ENCODE results near the gene RPS6KA1. TPM values are rescaled to one million over a fixed set of nuclear protein-coding genes. Genes with fewer than 3 reads are reported as not detected.
"Not testable (repeated sequence)": the region's sequence is repeated elsewhere in the genome, so short reads cannot be mapped to it uniquely, and the experiment has no call there.

The RPS6KA1 gene
- total RNA-seq, 1 donor from 2014 or later: 61.3 TPM

- DNase-seq (ENCODE audit: low read depth) (no peak), FAIRE-seq (no peak)
- TF ChIP-seq CTCF (IDR thresholded peaks at IDR 0.05; ENCODE audit: insufficient read depth, low read length, severe bottlenecking): no peak
- H3K4me3 ChIP-seq (ENCODE audit: low read depth, low read length): no peak overlapping the region
- H3K36me3 ChIP-seq (ENCODE audit: control insufficient read depth, insufficient read depth, low read length): no peaks in the 10 kb centered on the region
- H3K27me3 ChIP-seq (ENCODE audit: control insufficient read depth, insufficient read depth, low read length): no peaks in the 10 kb centered on the region
Measured at GRCh38 chr1:26593385-26593784, 63.8 kb downstream of the RPS6KA1 start.

GRCh38 chr1:26594593-26594992, 65.0 kb downstream of the RPS6KA1 start:
- DNase-seq (ENCODE audit: low read depth); H3K4me3 ChIP-seq (ENCODE audit: low read depth, low read length); FAIRE-seq; H3K36me3 ChIP-seq (ENCODE audit: control insufficient read depth, insufficient read depth, low read length); H3K27me3 ChIP-seq (ENCODE audit: control insufficient read depth, insufficient read depth, low read length): not testable (repeated sequence)

GRCh38 chr1:26597629-26598039, 68.1 kb downstream of the RPS6KA1 start:
- peak; percentile 54 for TF ChIP-seq CTCF (IDR thresholded peaks at IDR 0.05; ENCODE audit: insufficient read depth, low read length, severe bottlenecking)
- FAIRE-seq: no peak
- peak; percentile 68 for DNase-seq (ENCODE audit: low read depth)
- H3K4me3 ChIP-seq (ENCODE audit: low read depth, low read length): no peak overlapping the region
- H3K36me3 ChIP-seq (ENCODE audit: control insufficient read depth, insufficient read depth, low read length): no peaks in the 10 kb centered on the region
- no peaks in the 10 kb centered on the region for H3K27me3 ChIP-seq (ENCODE audit: control insufficient read depth, insufficient read depth, low read length)

- DNase-seq (ENCODE audit: low read depth) (no peak), FAIRE-seq (peak; percentile 28)
- Histone ChIP-seq H3K36me3 (ENCODE audit: control insufficient read depth, insufficient read depth, low read length) (no peaks in the 10 kb centered on the region), H3K4me3 (ENCODE audit: low read depth, low read length) (no peak overlapping the region), H3K27me3 (ENCODE audit: control insufficient read depth, insufficient read depth, low read length) (no peaks in the 10 kb centered on the region)
- no peak for TF ChIP-seq CTCF (IDR thresholded peaks at IDR 0.05; ENCODE audit: insufficient read depth, low read length, severe bottlenecking)
Measured at GRCh38 chr1:26598890-26599289, 69.3 kb downstream of the RPS6KA1 start.

- Histone ChIP-seq H3K27me3 (ENCODE audit: control insufficient read depth, insufficient read depth, low read length) (no peaks in the 10 kb centered on the region), H3K36me3 (ENCODE audit: control insufficient read depth, insufficient read depth, low read length) (no peaks in the 10 kb centered on the region), H3K4me3 (ENCODE audit: low read depth, low read length) (no peak overlapping the region)
- peak; percentile 58 for TF ChIP-seq CTCF (IDR thresholded peaks at IDR 0.05; ENCODE audit: insufficient read depth, low read length, severe bottlenecking)
- no peak for FAIRE-seq
- DNase-seq (ENCODE audit: low read depth): peak; percentile 64
Measured at GRCh38 chr1:26602378-26602959, 72.9 kb downstream of the RPS6KA1 start.

- H3K4me3 ChIP-seq (ENCODE audit: low read depth, low read length): no peak overlapping the region
- no peaks in the 10 kb centered on the region for H3K36me3 ChIP-seq (ENCODE audit: control insufficient read depth, insufficient read depth, low read length)
- H3K27me3 ChIP-seq (ENCODE audit: control insufficient read depth, insufficient read depth, low read length): no peaks in the 10 kb centered on the region
- DNase-seq (ENCODE audit: low read depth) (no peak), FAIRE-seq (no peak)
- TF ChIP-seq CTCF (IDR thresholded peaks at IDR 0.05; ENCODE audit: insufficient read depth, low read length, severe bottlenecking): no peak
Measured at GRCh38 chr1:26603856-26604255, 74.3 kb downstream of the RPS6KA1 start.

Data from bronchial epithelial cell (primary cell).